Endothelial cell of umbilical vein (primary cell): Measurements from ENCODE around the gene RIOX2. TPM values are rescaled to one million over a fixed set of nuclear protein-coding genes. Genes with fewer than 3 reads are reported as not detected.

ENCODE experiments used
- BruUV-seq: library from RNA; stranded (reverse); fragments of 400-500 nt; replicated peaks from 2 replicates; lab custom pipeline; 2021; lab: Mats Ljungman, UMichigan
- CTCF ChIA-PET: fragments of 300-600, 350-600 bp; sonication (Branson Sonifier 250); formaldehyde crosslinking; loops from one replicate; lab custom pipeline; 2021; ENCODE audit warnings: antibody characterized with exemption, inconsistent platforms; lab: Charles Lee
- POLR2A ChIA-PET: fragments of 300-600, 350-600 bp; sonication (Branson Sonifier 250); formaldehyde crosslinking; loops from one replicate; lab custom pipeline; 2021; ENCODE audit warnings: antibody characterized with exemption, inconsistent platforms; lab: Charles Lee
- DNase-seq: peaks from one replicate; pipeline ENCODE4 v3.0.0-alpha.2; 2011; ENCODE audit warnings: low read depth, low spot score
- FAIRE-seq: peaks from 2 replicates; lab custom pipeline; 2011; peaks lifted over from hg19 to GRCh38; lab: Jason Lieb, UNC
- H2AFZ ChIP-seq: 2 replicates; pipeline ENCODE4 v1.6.0; 2012; ENCODE audit warnings: low read depth, low read length, control low read depth, inconsistent platforms
- H3K27ac ChIP-seq: 2 replicates; pipeline ENCODE4 v1.5.1; 2011; ENCODE audit warnings: low read depth, mild to moderate bottlenecking, control low read depth, low read length, moderate library complexity; ENCODE audit not compliant: insufficient read depth
- H3K27me3 ChIP-seq, 2 experiments: 2 replicates each; pipeline versions ENCODE4 v1.6.0 to v1.6.1; 2011; ENCODE audit warnings: low read length in 2 of 2, mixed read lengths in 1 of 2; ENCODE audit not compliant: control insufficient read depth in 2 of 2, insufficient read depth in 2 of 2
- H3K36me3 ChIP-seq, 2 experiments: 2 replicates in 1 of 2; 3 replicates in 1 of 2; pipeline ENCODE4 v1.5.1; 2011; ENCODE audit warnings: low read length in 2 of 2, mild to moderate bottlenecking in 1 of 2, moderate library complexity in 1 of 2; ENCODE audit not compliant: control insufficient read depth in 2 of 2, insufficient read depth in 2 of 2; ENCODE audit errors: extremely low read depth in 1 of 2
- H3K4me1 ChIP-seq: 3 replicates; pipeline ENCODE4 v1.5.1; 2011; ENCODE audit warnings: mild to moderate bottlenecking, low read length; ENCODE audit not compliant: control insufficient read depth, insufficient read depth; ENCODE audit errors: extremely low read depth
- H3K4me2 ChIP-seq: 2 replicates; pipeline ENCODE4 v1.6.1; 2011; ENCODE audit warnings: low read length, control low read depth, mixed read lengths; ENCODE audit not compliant: insufficient read depth
- H3K4me3 ChIP-seq, 3 experiments: fragments of 200-600 bp in 1 of 3; sonication (generic), shearing (Covaris generic) in 1 of 3; replicated peaks in 1 of 3; 2 replicates each; pipeline ENCODE4 v1.5.1; 2011 to 2016; ENCODE audit warnings: control low read depth in 3 of 3, low read length in 3 of 3, mild to moderate bottlenecking in 2 of 3, inconsistent platforms in 1 of 3, low read depth in 1 of 3, moderate library complexity in 1 of 3; ENCODE audit not compliant: insufficient read depth in 1 of 3
- H3K79me2 ChIP-seq: 2 replicates; pipeline ENCODE4 v1.6.0; 2012; ENCODE audit warnings: low read length, inconsistent platforms; ENCODE audit not compliant: control insufficient read depth, insufficient read depth
- H3K9ac ChIP-seq: replicated peaks from 2 replicates; pipeline ENCODE3; 2011; ENCODE audit warnings: low read length, control low read depth; ENCODE audit not compliant: insufficient read depth; ENCODE audit errors: extremely low read depth
- H3K9me1 ChIP-seq: replicated peaks from 3 replicates; pipeline ENCODE4 v1.6.0; 2011; ENCODE audit warnings: mild to moderate bottlenecking, low read length; ENCODE audit not compliant: control insufficient read depth, insufficient read depth; ENCODE audit errors: extremely low read depth
- H3K9me3 ChIP-seq: replicated peaks from 2 replicates; pipeline ENCODE4 v1.5.1; 2012; ENCODE audit warnings: low read length, inconsistent platforms; ENCODE audit not compliant: control insufficient read depth, insufficient read depth
- H4K20me1 ChIP-seq: replicated peaks from 2 replicates; pipeline ENCODE3; 2011; ENCODE audit warnings: mild to moderate bottlenecking, low read length; ENCODE audit not compliant: control insufficient read depth, insufficient read depth; ENCODE audit errors: extremely low read depth
- EZH2 ChIP-seq: IDR thresholded peaks from 2 replicates; pipeline ENCODE4 v1.6.1; 2012; ENCODE audit warnings: borderline replicate concordance, low read depth, mild to moderate bottlenecking, moderate library complexity, low read length, inconsistent platforms; ENCODE audit not compliant: severe bottlenecking
- FOS ChIP-seq: IDR thresholded peaks from 2 replicates; pipeline ENCODE4 v1.6.1; 2011; ENCODE audit warnings: mild to moderate bottlenecking, low read length, moderate library complexity, borderline replicate concordance; ENCODE audit not compliant: insufficient read depth
- GATA2 ChIP-seq: IDR thresholded peaks from 2 replicates; pipeline ENCODE4 v1.7.0; 2011; ENCODE audit warnings: low read depth, mild to moderate bottlenecking, moderate library complexity, mixed read lengths, low read length; ENCODE audit not compliant: insufficient read length, insufficient read depth
- JUN ChIP-seq: IDR thresholded peaks from 2 replicates; pipeline ENCODE4 v1.6.1; 2011; ENCODE audit warnings: borderline replicate concordance, low read depth; ENCODE audit not compliant: insufficient read length, insufficient read depth
- MYC ChIP-seq: IDR thresholded peaks from one replicate; pipeline ENCODE4 v1.6.1; 2011; ENCODE audit warnings: mild to moderate bottlenecking, low read depth, low read length
- POLR2A ChIP-seq: IDR thresholded peaks from 2 replicates; pipeline ENCODE4 v1.6.1; 2012; ENCODE audit warnings: low read depth, mild to moderate bottlenecking, control low read depth, low read length
- POLR2AphosphoS5 ChIP-seq: IDR thresholded peaks from 2 replicates; pipeline ENCODE4 v1.6.1; 2012; ENCODE audit warnings: low read depth, mild to moderate bottlenecking, control low read depth, low read length, moderate library complexity; ENCODE audit not compliant: insufficient read depth
- dilution Hi-C: fragments of 300-500 bp; cut with MboI; formaldehyde crosslinking; loops from one replicate; pipeline ENCODE4 v1.15.0; 2019; ENCODE audit warnings: low sequenced_read_pairs; ENCODE audit not compliant: extremely low pct_ligation_motif_present
- intact Hi-C: fragments of 100-400 bp; cut with micrococcal nuclease; formaldehyde crosslinking; loops from one replicate; pipeline ENCODE4 v1.10.0; 2022
- polyA plus RNA-seq, 4 experiments: library from polyadenylated mRNA; depleted of rRNA in 3 of 4; stranded (reverse) in 3 of 4; unstranded in 1 of 4; fragments of >200 nt; gene quantifications; 2 replicates each; pipeline versions ENCODE4 v1.2.1 to v1.2.3, GENCODE V29; 2011 to 2012; ENCODE audit warnings: missing spikeins in 1 of 4
- total RNA-seq: library from RNA; stranded (reverse); gene quantifications from 2 replicates; pipeline ENCODE4 v1.2.3, GENCODE V29; 2021
- TF ChIP-seq, protein P1 (sequence below): IDR thresholded peaks from 2 replicates; pipeline ENCODE4 v1.6.1; 2011; ENCODE audit not compliant: insufficient read depth, insufficient read length
- TF ChIP-seq, protein P2 (sequence below), 2 donors: IDR thresholded peaks; 1 replicate in 1 of 2; 2 replicates in 1 of 2; pipeline ENCODE4 v1.5.1; 2011; ENCODE audit warnings: low read length in 2 of 2, mild to moderate bottlenecking in 2 of 2, moderate library complexity in 2 of 2, control low read depth in 1 of 2, inconsistent platforms in 1 of 2, low read depth in 1 of 2; ENCODE audit not compliant: insufficient read depth in 1 of 2; ENCODE audit errors: extremely low read depth in 1 of 2

The RIOX2 gene
- total and polyA plus RNA-seq, 2 donors (not counting 3 experiments of a cell fraction or from before 2014, with no cell fraction given): 14.5 to 30.5 TPM

DNA sequence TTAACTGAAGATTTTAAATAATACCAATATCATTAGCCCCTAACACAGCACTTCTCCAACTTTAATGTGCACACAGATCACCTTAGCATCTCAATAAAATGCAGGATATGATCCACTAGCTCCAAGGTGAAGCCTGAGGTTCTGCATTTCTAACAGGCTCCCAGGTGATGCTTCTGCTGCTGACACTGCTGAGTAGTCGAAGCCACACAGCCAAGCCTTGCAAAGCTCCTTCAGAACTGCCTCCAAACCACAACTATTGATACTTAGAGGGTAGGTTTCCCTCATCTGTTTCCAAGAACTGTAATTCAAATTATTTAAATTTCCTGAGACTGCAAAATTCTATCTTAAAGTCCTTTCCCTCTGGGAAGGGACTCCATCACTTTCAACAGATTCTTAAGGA lies 3.9 kb downstream of the RIOX2 start:
- H2AFZ ChIP-seq: no peak overlapping the region
- no peaks in the 10 kb centered on the region for H3K9me3 ChIP-seq
- FAIRE-seq (no peak), DNase-seq (no peak)
- no peaks in the 10 kb centered on the region for H3K9me1 ChIP-seq
- intact Hi-C loops (no loop called here), dilution Hi-C loops (no loop called here)
- H3K4me3 ChIP-seq: no peak overlapping the region
- BruUV-seq: no TSS peak
- ChIA-PET CTCF (interaction anchor here (1.6 kb wide), 1 partner anchor 203 kb away, joined by 4 read pairs; the partner anchor contains the start of gene ARL6), POLR2A (no interaction called here)
- H3K27ac ChIP-seq: no peak overlapping the region
- H3K4me2 ChIP-seq: no peak overlapping the region
- no peaks in the 10 kb centered on the region for H4K20me1 ChIP-seq
- H3K9ac ChIP-seq: no peak overlapping the region
- H3K79me2 ChIP-seq: peaks cover 48% of the 10 kb centered on the region
- no peak for TF ChIP-seq GATA2
- TF ChIP-seq JUN: no peak
- TF ChIP-seq, protein P1, sequence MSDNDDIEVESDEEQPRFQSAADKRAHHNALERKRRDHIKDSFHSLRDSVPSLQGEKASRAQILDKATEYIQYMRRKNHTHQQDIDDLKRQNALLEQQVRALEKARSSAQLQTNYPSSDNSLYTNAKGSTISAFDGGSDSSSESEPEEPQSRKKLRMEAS: no peak
- TF ChIP-seq FOS: no peak
- no peak for TF ChIP-seq MYC
- TF ChIP-seq, protein P2, sequence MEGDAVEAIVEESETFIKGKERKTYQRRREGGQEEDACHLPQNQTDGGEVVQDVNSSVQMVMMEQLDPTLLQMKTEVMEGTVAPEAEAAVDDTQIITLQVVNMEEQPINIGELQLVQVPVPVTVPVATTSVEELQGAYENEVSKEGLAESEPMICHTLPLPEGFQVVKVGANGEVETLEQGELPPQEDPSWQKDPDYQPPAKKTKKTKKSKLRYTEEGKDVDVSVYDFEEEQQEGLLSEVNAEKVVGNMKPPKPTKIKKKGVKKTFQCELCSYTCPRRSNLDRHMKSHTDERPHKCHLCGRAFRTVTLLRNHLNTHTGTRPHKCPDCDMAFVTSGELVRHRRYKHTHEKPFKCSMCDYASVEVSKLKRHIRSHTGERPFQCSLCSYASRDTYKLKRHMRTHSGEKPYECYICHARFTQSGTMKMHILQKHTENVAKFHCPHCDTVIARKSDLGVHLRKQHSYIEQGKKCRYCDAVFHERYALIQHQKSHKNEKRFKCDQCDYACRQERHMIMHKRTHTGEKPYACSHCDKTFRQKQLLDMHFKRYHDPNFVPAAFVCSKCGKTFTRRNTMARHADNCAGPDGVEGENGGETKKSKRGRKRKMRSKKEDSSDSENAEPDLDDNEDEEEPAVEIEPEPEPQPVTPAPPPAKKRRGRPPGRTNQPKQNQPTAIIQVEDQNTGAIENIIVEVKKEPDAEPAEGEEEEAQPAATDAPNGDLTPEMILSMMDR (IDR thresholded peaks at IDR 0.05; ENCODE audit: extremely low read depth in 1 of 2, insufficient read depth in 1 of 2, low read depth in 1 of 2, low read length in 2 of 2): no peak
- no peak for TF ChIP-seq POLR2A
- no peak for TF ChIP-seq EZH2
- TF ChIP-seq POLR2AphosphoS5: no peak
- H3K4me1 ChIP-seq: peaks cover 17% of the 10 kb centered on the region
- H3K36me3 ChIP-seq: no peaks in the 10 kb centered on the region
- H3K27me3 ChIP-seq: no peaks in the 10 kb centered on the region
